Right lobe of liver (tissue), 4 donors: ENCODE data around the gene OR2A14.

ENCODE experiments used
- CTCF ChIP-seq, 4 donors: fragments of 200-600 bp in 3 of 4; fragments of 450-650 bp in 1 of 4; IDR thresholded peaks; one replicate each; pipeline versions ENCODE4 v1.5.1 to v1.8.0; 2016 to 2022; ENCODE audit warnings: antibody characterized with exemption in 4 of 4, mild to moderate bottlenecking in 2 of 4
- POLR2A ChIP-seq: fragments of 450-650 bp; IDR thresholded peaks from one replicate; pipeline ENCODE4 v1.6.1; 2017; ENCODE audit warnings: antibody characterized with exemption, mild to moderate bottlenecking
- donor health status: DM: no; HTN: no; CAD: no.
- donor health status: DM: no; HTN: no; CAD: no.
- donor health status: DM: no; HTN: yes; CAD: no.

GRCh38 chr7:144127714-144128334, 4.8 kb downstream of the OR2A14 start:
- peak; percentile 65 to 83 (median 80) for TF ChIP-seq CTCF (IDR thresholded peaks at IDR 0.05)
- no peak for TF ChIP-seq POLR2A
